ENCODE data around the gene CHTF18. TPM values are rescaled to one million over a fixed set of nuclear protein-coding genes. Genes with fewer than 3 reads are reported as not detected.
A peak's percentile ranks its signal among the peaks of the same experiment; 100 is the strongest.
"Not testable (repeated sequence)": the region's sequence is repeated elsewhere in the genome, so short reads cannot be mapped to it uniquely, and the experiment has no call there.

The CHTF18 gene
- polyA plus RNA-seq, 4 donors, result 16.0 to 47.6 (median 28.0) TPM

DNA sequence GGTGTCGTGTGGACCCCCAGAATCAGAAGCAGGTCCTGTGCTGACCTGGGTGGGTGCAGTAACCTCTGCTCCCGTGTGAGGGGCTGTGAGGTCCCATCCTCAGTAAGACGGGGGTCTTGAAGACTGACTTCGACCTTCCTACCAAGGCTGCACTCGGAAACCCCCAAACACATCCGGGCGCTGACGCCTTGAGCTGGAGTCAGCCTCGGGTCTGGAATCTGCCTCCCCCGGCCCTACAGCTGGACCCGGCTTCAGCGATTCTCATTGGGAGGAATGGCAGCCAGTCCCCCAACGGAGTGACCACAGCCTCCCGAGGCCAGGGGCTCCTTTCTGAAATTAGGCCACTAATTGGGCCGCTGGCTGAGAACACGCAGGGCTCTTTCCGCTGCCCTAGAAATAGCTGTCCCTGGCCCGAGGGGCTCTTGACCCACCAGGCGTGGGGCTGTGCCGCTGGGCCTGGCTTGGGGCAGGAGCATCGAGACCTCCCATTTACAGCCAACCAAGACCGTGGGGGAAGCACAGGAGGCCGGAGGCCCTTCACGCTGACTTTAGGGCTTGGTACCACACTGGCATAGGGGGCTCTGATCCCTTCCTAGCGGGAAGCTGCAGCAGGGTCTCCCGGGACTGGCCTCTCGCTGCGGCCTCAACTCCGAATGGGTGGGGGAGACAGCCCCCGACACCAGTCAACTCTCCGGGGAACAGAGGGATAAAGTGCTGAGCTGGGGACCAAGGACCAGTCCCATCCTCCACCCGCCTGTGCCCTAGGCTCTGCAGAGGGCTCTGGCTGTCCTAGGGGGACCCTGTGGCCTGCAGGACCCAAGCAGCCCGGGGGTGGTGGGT, 14.7 kb downstream of the CHTF18 start:
- DNase-seq (ENCODE audit: low read depth in 4 of 4, low spot score in 2 of 4), result no peak

DNA sequence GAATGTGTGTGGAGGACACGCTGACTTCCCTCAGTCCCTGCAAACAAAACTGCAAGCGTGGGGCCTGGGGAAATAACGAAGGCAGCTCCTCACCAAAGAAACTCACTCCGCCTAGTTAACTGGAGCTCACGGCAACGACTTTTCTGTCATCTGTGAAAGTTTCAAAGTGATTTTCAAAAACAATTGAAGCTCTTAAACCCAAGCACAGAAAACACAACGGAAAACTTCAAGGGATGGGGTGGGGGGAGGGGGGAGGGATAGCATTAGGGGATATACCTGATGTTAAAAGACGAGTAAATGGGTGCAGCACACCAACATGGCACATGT, 15.3 kb downstream of the CHTF18 start:
- DNase-seq (ENCODE audit: low read depth in 4 of 4, low spot score in 2 of 4), result no peak

DNA sequence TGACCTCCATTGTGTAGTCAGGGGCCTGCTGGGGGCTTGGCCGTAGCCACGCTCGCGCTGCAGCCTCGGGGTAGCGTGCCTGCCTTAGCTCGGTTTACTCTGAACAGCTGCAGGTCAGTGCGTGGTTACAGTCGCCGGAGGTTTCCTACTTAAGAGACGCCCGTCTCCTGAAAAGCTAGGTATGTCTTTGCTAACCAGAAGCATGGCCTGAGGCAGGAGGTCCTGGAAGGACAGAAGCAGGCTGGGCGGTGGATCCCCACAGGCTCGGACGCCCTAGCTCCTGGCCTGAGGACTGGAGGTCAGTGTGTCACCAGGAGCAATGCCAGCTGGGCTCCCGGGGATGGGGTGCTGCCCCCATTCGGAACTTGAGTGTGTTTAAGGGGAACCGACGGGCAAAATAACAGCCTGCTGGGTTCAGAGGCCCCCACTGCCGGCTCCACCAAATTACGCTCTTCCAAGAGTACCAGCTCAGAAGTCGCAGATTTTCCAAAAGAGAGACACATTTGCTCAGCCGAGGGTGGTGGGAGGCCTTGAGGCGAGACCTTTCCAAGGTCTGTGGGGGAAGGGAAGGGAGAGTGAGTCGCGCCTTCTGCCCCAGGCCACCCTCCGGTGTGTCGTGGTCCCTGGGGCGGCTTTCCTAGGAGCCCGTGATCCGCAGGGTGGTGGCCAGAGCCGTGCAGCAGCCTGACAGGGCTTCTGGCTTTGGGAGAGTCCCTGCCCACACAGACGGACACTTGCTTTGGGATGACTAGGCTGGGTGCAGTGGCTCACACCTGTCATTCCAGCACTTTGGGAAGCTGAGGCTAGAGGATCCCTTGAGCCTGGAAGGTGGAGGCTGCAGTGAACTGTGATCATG, 16.0 kb downstream of the CHTF18 start:
- DNase-seq (ENCODE audit: low read depth in 4 of 4, low spot score in 2 of 4), result no peak

DNA sequence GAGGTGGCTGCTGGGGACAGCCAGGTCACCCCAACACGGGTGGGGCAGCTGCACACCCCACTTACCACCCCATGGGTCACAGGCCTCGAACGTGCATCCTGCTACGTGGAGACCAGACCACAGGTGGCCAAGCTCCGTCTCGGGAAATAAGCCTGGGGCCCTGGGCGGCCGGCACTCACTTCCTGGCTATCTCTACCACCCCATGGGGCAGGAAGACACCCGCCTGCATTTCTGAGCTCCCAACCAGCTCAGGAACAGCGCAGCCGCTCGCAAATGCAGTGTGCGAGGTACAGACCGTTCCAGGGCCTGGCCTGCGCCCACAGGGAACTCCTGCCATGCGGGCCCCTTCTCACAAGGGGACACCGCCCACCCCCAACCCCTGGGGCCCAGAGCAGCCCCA, 17.1 kb downstream of the CHTF18 start:
- no peak for DNase-seq (ENCODE audit: low read depth in 4 of 4, low spot score in 2 of 4)

DNA sequence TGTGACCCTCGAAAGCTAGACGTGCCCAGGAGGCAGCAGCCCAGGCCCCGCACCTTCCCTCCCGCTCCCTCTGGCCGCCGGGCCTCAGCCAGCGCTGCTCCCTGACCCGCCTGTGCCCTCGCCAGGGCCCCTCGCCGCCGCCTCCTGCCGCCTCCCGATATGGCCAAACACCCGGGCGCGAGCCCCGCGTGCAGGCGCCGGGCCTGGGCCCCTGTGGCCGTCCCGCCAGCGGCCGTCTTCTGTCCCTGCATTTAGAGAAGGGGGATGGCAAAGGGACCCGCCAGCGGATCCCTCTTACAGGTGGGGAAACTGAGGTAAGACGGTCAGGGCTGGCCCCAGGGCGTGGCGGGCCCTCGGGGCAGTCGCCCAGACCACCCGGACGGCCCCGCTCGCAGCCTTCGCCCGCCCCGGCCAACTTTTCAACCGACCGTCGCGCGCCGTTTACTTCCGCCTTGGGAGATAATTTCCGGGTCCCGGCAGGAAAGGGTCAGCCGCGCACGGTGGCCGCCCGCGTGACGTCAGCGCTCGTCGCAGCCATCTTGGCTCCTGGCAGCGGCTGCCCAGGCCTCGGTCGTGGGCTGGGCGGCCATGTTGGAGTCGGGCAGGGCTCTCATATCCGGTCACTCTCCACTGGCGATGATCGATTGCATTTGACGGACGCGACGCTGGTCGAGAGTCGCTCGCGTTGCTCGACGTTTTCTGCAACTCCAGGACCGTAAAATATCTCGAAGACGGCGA, 19.1 kb downstream of the CHTF18 start:
- peak in 3 of 4 donors; percentile 76 to 86 (median 77) for DNase-seq (ENCODE audit: low read depth in 4 of 4, low spot score in 2 of 4)

DNA sequence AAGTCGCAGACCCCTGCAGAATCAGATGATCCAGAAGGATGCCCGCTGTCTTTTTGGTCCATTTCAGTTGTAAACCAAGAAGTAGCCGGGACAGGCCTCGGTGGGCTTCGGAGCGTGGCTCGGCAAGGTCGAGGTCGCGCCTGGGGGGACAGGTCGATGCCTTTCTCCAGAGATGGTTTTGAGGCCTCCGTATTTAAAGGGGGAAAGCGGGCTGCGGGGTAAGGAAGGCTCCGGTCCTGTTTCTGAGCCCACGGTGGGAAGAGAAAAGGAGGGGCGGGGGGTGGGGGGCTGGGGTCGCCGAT, 19.6 kb downstream of the CHTF18 start:
- no peak for DNase-seq (ENCODE audit: low read depth in 4 of 4, low spot score in 2 of 4)

DNA sequence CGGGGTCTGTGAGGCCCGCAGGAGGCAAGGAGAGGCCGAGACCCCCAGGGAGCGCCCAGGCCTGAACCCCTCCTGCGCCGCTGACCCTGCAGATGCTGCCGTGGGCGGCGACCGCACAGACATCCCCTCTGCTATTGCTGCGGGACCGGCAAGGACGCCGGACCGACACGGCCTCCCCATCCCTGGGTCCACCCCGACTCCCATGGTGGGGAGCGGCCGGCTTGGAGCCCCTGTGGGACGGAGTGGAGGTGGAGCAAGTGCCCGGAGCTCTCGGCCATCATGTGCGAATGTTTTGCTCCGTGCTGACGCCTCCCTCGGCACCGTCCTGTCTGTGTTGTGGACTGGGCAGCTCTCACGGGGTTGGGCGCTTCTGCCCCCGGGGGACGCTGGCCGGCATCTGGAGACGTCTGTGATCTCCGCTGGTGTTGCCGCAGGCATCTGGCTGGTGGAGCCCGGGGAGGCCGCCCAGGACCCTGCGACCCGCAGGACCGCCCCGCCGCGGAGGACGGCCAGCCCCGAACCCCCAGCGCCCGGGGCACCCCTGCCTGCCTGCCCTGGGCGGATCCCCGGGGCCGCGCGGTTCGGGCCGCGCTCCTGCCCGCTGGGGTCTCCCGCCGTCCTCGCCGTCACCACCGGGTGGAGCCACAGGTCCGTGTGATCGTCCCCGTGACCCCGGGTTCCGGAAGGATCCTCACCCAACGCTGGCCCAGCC, 24.9 kb downstream of the CHTF18 start:
- DNase-seq (ENCODE audit: low read depth in 4 of 4, low spot score in 2 of 4), result no peak

DNA sequence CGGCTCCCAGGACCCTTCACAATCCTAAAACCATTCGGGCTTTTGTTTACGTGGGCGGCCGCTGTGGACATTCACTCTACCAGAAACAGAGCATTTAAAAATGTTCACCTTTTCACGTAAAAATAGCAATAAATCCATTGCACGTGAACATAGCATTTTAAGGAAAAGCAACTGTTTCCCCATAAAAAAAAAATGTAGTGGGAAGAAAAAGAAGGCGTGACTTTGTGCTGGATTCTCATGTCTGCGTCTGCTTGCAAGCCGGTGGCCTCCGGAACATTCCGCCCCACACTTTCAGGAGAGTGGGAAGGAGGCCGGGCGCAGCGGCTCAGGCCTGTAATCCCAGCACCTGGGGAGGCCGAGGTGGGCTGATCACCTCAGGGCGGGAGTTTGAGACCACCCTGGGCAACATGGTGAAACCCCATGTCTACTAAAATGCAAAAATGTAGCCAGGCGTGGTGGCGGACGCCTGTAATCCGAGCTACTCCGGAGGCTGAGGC, 25.5 kb downstream of the CHTF18 start:
- DNase-seq (ENCODE audit: low read depth in 4 of 4, low spot score in 2 of 4), result no peak

DNA sequence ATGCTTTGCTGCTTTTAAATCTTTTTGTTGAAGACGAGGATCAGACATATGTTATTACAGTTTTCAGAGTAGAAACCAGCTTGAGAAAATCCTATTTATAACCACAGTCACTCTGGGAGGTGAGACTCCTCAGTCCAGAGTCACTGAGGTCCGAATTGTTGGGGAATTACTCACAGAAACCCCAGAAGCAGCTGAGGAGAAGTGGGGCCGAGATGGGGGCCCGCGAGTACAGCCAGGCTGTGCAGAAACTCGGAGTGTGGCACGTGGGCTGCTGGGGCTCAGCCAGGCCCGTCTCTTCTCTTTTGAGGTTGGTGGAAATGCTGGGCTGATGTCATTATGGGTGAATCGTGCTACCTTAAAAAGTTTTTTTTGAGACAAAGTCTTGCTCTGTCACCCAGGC, 26.6 kb downstream of the CHTF18 start:
- no peak for DNase-seq (ENCODE audit: low read depth in 4 of 4, low spot score in 2 of 4)

DNA sequence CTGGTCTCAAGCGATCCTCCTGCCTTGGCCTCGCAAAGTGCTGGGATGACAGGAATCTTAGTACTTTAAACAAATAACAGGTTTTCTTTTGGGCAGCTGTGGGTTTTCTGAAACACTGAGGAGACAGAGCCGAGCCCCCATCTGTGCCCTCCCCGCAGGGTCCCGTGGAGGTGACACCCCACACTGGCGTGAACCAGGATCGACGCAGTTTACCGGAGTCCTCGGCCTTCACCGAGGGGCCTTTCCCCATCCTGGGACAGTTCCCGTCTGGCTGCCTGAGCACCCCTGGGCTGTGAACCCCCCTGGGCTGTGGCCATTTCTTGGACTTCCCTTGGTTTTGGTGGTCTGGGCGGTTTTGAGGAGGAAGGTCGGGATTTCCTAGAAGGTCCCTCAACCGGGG, 27.4 kb downstream of the CHTF18 start:
- DNase-seq (ENCODE audit: low read depth in 4 of 4, low spot score in 2 of 4), result no peak

DNA sequence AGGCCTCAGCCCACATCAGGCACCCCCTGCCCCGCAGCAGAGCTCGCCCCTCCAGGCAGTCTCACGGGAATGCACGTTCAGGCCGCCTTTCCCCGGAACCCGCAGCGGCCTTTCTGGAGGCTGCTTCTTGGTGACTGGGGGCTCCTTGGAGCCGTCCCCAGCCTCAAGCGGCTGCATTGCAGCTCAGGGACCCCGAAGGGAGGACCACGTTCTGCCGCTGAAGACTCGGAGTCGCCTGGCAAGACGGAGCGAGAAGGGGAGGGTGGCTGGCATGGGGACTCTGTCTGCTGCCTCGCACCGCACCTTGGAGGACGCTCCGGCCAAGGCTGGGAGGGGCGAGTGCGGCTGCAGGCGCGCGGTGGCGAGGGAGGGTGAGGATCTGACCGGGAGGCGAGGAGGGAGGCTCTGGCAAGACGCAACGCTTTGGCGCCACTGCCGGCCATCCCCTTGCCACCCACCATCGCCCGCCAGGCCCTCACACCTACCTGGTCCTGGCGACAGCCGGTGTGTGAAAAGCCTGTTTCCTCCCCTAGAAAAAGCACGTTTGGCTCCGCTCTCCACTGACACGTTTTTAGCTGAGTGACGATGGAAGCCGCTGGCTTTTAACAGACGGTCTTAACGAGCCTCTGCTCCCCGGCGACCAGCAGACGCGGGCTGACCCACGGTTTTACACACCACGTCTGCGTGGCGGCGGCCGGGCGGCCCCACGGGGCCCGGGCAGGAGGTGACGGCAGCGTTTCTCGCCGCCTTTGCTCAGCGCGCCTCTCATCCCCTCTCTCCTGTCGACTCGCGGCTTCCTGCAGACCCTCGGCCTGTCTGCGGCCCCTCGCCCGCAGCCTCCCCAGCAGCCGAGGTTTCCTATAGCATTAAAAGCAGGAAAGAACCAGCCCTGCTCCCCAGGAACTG, 28.8 kb downstream of the CHTF18 start:
- no peak for DNase-seq (ENCODE audit: low read depth in 4 of 4, low spot score in 2 of 4)

DNA sequence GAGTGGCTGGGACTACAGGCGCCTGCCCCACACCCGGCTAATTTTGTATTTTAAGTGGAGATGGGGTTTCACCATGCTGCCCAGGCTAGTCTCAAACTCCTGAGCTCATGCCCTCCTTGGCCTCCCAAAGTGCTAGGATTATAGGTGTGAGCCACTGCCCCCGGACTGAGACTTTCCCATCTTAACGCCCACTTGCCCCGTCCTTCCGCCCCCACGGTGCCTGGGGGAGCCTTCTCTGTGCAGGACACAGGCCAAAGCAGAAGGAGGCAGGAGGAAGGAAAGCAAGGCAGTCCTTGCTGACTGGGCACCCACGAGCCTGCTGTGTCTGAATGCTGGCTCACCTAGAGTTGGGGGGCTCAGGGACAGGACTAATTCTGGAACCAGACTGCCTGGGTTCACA, 29.7 kb downstream of the CHTF18 start:
- DNase-seq (ENCODE audit: low read depth in 4 of 4, low spot score in 2 of 4), result no peak

DNA sequence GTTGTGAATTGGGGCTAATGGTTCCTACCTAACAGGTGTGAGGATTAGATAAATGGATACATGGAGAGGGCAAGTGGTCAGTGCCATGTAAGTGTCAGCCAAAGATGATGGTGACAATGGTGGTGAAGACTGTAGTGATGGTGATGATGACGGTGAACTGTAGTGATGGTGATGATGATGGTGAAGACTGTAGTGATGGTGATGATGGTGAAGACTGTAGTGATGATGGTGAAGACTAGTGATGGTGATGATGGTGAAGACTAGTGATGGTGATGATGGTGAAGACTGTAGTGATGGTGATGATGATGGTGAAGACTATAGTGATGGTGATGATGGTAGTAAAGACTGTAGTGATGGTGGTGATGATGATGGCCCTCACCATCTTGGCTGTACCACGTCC, 30.2 kb downstream of the CHTF18 start:
- no peak for DNase-seq (ENCODE audit: low read depth in 4 of 4, low spot score in 2 of 4)

DNA sequence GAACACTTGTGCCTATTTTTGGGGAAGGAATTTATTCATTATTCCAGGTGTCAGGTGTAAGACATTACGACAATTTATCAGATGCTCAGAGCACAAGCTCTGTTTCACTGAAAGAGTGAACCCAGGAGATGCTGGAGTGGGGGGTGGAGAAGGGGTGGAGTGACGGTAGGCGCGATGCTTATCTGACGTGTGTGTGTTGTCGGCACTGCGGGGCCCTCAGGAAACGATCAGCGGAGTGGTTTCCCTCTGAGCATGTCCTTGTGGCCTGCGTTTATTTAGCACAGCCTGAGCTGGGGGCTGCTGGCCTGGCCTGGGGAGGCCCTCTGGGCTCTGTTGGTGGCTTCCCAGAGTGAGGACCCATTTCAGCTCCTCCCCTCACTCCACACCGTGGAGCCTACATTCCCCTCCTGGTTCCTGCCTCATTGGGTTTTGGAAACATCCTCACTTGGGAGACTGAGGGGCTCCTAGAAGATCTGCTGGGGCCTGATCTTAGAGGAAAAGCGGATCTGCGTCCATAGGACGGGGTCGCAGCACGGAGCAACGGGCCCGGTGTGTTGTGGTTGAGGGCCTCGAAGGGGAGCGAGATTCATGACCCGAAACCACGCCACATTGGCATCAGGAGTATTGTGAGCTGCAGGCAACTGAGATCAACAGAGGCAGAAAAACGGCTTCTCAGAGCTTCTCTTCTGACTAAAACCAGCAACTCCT, 31.1 kb downstream of the CHTF18 start:
- no peak for DNase-seq (ENCODE audit: low read depth in 4 of 4, low spot score in 2 of 4)

DNA sequence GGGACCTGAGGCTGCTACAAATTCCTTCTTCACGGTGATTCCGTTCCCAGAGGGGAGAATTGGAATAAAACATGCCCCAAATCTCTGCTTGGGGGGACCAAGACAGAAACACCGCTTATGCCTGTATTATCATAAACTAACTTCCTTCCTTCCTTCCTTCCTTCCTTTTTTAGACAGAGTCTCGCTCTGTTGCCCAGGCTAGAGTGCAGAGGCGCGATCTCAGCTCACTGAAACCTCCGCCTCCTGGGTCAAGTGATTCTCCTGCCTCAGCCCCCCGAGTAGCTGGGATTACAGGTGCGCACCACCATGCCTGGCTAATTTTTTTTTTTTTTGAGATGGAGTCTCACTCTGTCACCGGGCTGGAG, 31.6 kb downstream of the CHTF18 start:
- not testable (repeated sequence) for DNase-seq (ENCODE audit: low read depth in 4 of 4, low spot score in 2 of 4)

DNA sequence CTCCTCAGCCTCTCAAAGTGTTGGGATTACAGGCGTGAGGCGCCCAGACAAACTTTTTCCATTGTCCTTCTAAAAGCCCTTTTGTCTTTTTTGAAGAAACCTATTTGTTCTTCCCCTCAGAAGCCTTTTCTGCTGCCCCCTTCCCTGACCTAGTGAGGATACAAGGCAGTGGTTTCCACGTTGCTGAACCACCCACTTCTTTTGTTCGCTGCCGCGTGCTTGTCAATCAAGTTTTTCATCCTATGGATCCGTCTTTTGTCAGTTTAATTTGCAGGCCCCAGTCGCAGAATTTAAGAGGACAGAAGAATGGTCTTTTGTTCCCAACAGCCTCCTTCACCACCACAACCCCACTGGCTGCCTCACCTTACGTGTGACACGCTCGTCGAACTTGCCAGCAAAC, 32.3 kb downstream of the CHTF18 start:
- DNase-seq (ENCODE audit: low read depth in 4 of 4, low spot score in 2 of 4), result no peak

DNA sequence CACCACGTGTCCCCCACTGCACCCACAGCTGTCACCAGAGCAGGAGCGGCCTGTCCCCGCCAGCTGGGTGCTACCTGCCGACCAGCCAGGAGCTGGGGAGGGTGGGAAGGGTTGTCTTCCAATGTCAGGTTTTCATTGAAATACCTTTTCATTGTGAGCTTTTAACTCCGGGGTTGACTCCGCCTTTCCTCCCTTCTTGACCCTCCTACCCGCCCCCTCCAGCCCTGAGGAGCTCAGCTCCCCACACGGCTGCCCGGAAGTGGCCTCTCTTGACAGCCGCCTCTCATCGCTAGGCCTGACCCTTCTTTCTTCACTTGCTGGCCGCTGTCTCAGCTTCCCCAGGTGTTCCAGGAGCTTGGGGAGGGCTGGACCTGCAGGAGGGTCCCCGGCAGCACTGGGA, 33.3 kb downstream of the CHTF18 start:
- no peak for DNase-seq (ENCODE audit: low read depth in 4 of 4, low spot score in 2 of 4)

DNA sequence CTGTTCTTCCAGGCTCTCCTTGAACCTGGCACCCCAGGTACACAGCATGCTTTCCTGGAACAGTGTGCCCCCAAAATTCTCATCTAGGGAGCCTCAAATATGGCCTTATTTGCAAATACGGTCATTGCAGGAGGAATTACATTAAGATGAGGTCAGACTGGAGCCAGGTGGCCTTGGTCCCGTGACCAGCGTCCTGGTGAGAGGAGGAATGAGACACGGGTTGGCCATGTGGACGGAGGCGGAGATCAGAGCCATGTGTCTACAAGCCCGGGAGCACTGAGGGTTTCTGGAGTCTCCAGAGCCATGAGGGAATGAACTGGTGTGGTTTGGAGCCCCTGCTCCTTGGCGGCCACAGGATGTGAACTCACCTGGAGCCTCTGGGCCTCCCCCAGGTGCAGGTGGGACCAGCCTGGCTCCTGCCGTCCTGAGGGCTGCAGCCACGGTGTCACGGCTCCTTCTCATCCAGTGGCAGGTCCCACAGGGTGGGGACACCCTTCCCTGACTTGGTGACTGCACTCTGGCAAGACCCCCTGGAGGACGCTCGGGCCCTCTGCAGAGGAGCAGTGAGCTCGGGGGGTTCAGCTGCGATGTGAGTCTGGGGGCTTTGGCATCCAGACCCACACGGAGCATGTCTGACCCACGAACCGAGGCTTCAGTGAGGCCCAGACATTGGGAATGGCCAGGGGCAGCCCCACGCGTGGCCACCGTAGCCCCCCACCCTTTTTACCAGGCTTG, 33.9 kb downstream of the CHTF18 start:
- no peak for DNase-seq (ENCODE audit: low read depth in 4 of 4, low spot score in 2 of 4)
